MM.1S (cell line): ENCODE measurements around the gene PEDS1.

Experiments used
- DNase-seq: peaks from one replicate; pipeline ENCODE4 v3.0.0-alpha.2; 2015
- H2AFZ ChIP-seq: fragments of 300-600 bp; sonication (generic); 2 replicates; pipeline ENCODE4 v1.6.0; 2016; ENCODE audit warnings: antibody characterized with exemption, low read length
- H3F3A ChIP-seq: fragments of 300-600 bp; sonication (generic); 2 replicates; pipeline ENCODE4 v1.6.1; 2016; ENCODE audit warnings: mild to moderate bottlenecking, antibody characterized with exemption, low read length, moderate library complexity, mixed read lengths; ENCODE audit not compliant: insufficient read depth
- H3K27ac ChIP-seq: fragments of 300-600 bp; sonication (generic); 2 replicates; pipeline ENCODE4 v1.5.1; 2016; ENCODE audit warnings: mild to moderate bottlenecking, low read length
- H3K27me3 ChIP-seq: fragments of 300-600 bp; sonication (generic); replicated peaks from 2 replicates; pipeline ENCODE4 v1.6.0; 2016; ENCODE audit warnings: low read length; ENCODE audit not compliant: insufficient read depth
- H3K36me3 ChIP-seq: fragments of 300-600 bp; sonication (generic); replicated peaks from 2 replicates; pipeline ENCODE4 v1.6.1; 2016; ENCODE audit warnings: mild to moderate bottlenecking, low read length, mixed read lengths; ENCODE audit not compliant: insufficient read depth
- H3K4me1 ChIP-seq: fragments of 300-600 bp; sonication (generic); 2 replicates; pipeline ENCODE4 v1.6.1; 2016; ENCODE audit warnings: low read length, mixed read lengths
- H3K4me2 ChIP-seq: fragments of 300-600 bp; sonication (generic); 2 replicates; pipeline ENCODE4 v1.6.0; 2016; ENCODE audit warnings: low read depth, low read length
- H3K4me3 ChIP-seq: fragments of 300-600 bp; sonication (generic); 2 replicates; pipeline ENCODE4 v1.5.1; 2016; ENCODE audit warnings: low read length, mixed read lengths
- H3K79me2 ChIP-seq: fragments of 300-600 bp; sonication (generic); 2 replicates; pipeline ENCODE4 v1.6.1; 2016; ENCODE audit warnings: mixed run types, low read length, mixed read lengths
- H3K9ac ChIP-seq: fragments of 300-600 bp; sonication (generic); 2 replicates; pipeline ENCODE4 v1.6.1; 2016; ENCODE audit warnings: low read length, mixed read lengths
- H3K9me2 ChIP-seq: fragments of 300-600 bp; sonication (generic); replicated peaks from 2 replicates; pipeline ENCODE4 v1.6.1; 2016; ENCODE audit warnings: mild to moderate bottlenecking, low read length, mixed read lengths; ENCODE audit not compliant: insufficient read depth
- H3K9me3 ChIP-seq: fragments of 300-600 bp; sonication (generic); replicated peaks from 2 replicates; pipeline ENCODE4 v1.6.1; 2016; ENCODE audit warnings: mild to moderate bottlenecking, low read length, mixed read lengths; ENCODE audit not compliant: insufficient read depth
- H4K20me1 ChIP-seq: fragments of 300-600 bp; sonication (generic); 2 replicates; pipeline ENCODE4 v1.6.1; 2016; ENCODE audit warnings: mild to moderate bottlenecking, low read length, moderate library complexity, mixed read lengths; ENCODE audit not compliant: insufficient read depth
- CTCF ChIP-seq: fragments of 300-600 bp; sonication (generic); IDR thresholded peaks from 2 replicates; pipeline ENCODE4 v1.5.1; 2016; ENCODE audit warnings: antibody characterized with exemption, low read length, mixed read lengths
- EZH2 ChIP-seq: fragments of 300-600 bp; sonication (generic); optimal IDR thresholded peaks from 2 replicates; pipeline ENCODE3; 2017; ENCODE audit warnings: low read depth, mild to moderate bottlenecking, antibody characterized with exemption, low read length, mixed read lengths
- EZH2phosphoT487 ChIP-seq: fragments of 300-600 bp; sonication (generic); IDR thresholded peaks from 2 replicates; pipeline ENCODE4 v1.6.1; 2018; ENCODE audit warnings: antibody characterized with exemption, low read length

The PEDS1 gene

GRCh38 chr20:50141018-50141675 is 12.4 kb downstream of the PEDS1 start:
- Histone ChIP-seq H3K9me3 (no peaks in the 10 kb centered on the region), H3K36me3 (no peaks in the 10 kb centered on the region), H3K79me2 (peaks cover 4% of the 10 kb centered on the region; the same call in 1 of the 2 replicates), H3K4me1 (no peaks in the 10 kb centered on the region), H3K9ac (no peak overlapping the region), H3K4me2 (no peak overlapping the region), H2AFZ (no peak overlapping the region), H3K9me2 (no peaks in the 10 kb centered on the region), H3K4me3 (no peak overlapping the region), H3F3A (no peaks in the 10 kb centered on the region), H3K27ac (no peak overlapping the region), H4K20me1 (no peaks in the 10 kb centered on the region), H3K27me3 (no peaks in the 10 kb centered on the region)
- no peak for DNase-seq
- TF ChIP-seq EZH2 = no peak
- TF ChIP-seq CTCF = no peak
- TF ChIP-seq EZH2phosphoT487 = no peak

GRCh38 chr20:50140339-50140859 is 13.1 kb downstream of the PEDS1 start:
- Histone ChIP-seq H3K9me2 (no peaks in the 10 kb centered on the region), H3K4me2 (no peak overlapping the region), H2AFZ (no peak overlapping the region), H3K79me2 (peaks cover 4% of the 10 kb centered on the region; the same call in 1 of the 2 replicates), H3K4me3 (no peak overlapping the region), H3K9ac (no peak overlapping the region), H3K27ac (no peak overlapping the region), H3K9me3 (no peaks in the 10 kb centered on the region), H4K20me1 (no peaks in the 10 kb centered on the region), H3K4me1 (no peaks in the 10 kb centered on the region), H3F3A (no peaks in the 10 kb centered on the region), H3K27me3 (no peaks in the 10 kb centered on the region), H3K36me3 (no peaks in the 10 kb centered on the region)
- DNase-seq = no peak
- no peak for TF ChIP-seq EZH2phosphoT487
- TF ChIP-seq EZH2 = no peak
- no peak for TF ChIP-seq CTCF

GRCh38 chr20:50138479-50139393 is 14.8 kb downstream of the PEDS1 start:
- Histone ChIP-seq H3K36me3 (no peaks in the 10 kb centered on the region), H3K4me3 (no peak overlapping the region), H3K9me3 (no peaks in the 10 kb centered on the region), H2AFZ (no peak overlapping the region), H3K27me3 (no peaks in the 10 kb centered on the region), H3K4me2 (no peak overlapping the region), H3K9ac (no peak overlapping the region), H3F3A (no peaks in the 10 kb centered on the region), H3K79me2 (peaks cover 4% of the 10 kb centered on the region; the same call in 1 of the 2 replicates), H3K27ac (no peak overlapping the region), H4K20me1 (no peaks in the 10 kb centered on the region), H3K4me1 (no peaks in the 10 kb centered on the region), H3K9me2 (no peaks in the 10 kb centered on the region)
- TF ChIP-seq EZH2 = no peak
- TF ChIP-seq EZH2phosphoT487 = no peak
- TF ChIP-seq CTCF = no peak
- DNase-seq = no peak
